AG04450 (cell line): ENCODE data around the gene BNIP5. TPM values are rescaled to one million over a fixed set of nuclear protein-coding genes. Genes with fewer than 3 reads are reported as not detected.

ENCODE experiments used
- CTCF ChIA-PET: fragments of 300-600, 350-600 bp; formaldehyde crosslinking; extraction: SDS; loops from one replicate; lab custom pipeline; 2022; ENCODE audit warnings: antibody characterized with exemption, inconsistent platforms; lab: Charles Lee
- POLR2A ChIA-PET: fragments of 350-600 bp; formaldehyde crosslinking; extraction: SDS; loops from one replicate; lab custom pipeline; 2021; ENCODE audit warnings: antibody characterized with exemption, inconsistent platforms; lab: Yijun Ruan, JAX
- DNase-seq: peaks from one replicate; pipeline ENCODE4 v3.0.0-alpha.2; 2011; ENCODE audit warnings: low read depth, low spot score
- H3K27ac ChIP-seq: one replicate; pipeline ENCODE4 v1.5.1; 2012; ENCODE audit warnings: low read depth, low read length, control low read depth
- H3K27me3 ChIP-seq: one replicate; pipeline ENCODE4 v1.6.0; 2012; ENCODE audit warnings: low read length; ENCODE audit not compliant: control insufficient read depth, insufficient read depth
- H3K4me3 ChIP-seq: 2 replicates; pipeline ENCODE4 v1.5.1; 2011; ENCODE audit warnings: mild to moderate bottlenecking, low read depth, low read length, control low read depth
- H3K9me3 ChIP-seq: 2 replicates; pipeline ENCODE4 v1.5.1; 2012; ENCODE audit warnings: low read length; ENCODE audit not compliant: control insufficient read depth, insufficient read depth
- polyA plus RNA-seq: library from polyadenylated mRNA; depleted of rRNA; stranded (reverse); fragments of >200 nt; gene quantifications from 2 replicates; pipeline ENCODE4 v1.2.3, GENCODE V29; 2011
- TF ChIP-seq, protein P1 (sequence below): IDR thresholded peaks from 2 replicates; pipeline ENCODE4 v1.5.1; 2011; ENCODE audit warnings: low read depth, low read length, control low read depth, inconsistent platforms

Gene BNIP5
- polyA plus RNA-seq, 1 experiment, result not detected

DNA sequence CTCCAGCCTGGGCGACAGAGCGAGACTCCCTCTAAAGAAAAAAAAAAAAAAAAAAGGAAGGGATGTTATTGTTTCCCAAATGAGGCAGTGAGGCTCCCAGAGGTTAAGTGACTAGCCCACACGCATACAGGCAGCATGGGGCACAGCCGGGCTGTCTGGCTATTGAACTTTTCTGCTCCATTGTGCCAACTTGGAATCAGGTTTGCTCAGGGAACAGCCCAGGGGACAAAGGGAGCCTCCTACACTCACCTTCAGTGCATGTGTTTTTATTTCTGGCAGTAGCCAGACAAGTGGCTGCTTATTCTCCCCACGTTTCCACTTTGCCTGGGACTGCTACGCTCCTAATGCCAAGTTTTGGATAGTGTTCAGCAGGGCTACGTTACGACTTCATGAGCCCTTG, 40.1 kb upstream of the BNIP5 start:
- TF ChIP-seq, protein P1, sequence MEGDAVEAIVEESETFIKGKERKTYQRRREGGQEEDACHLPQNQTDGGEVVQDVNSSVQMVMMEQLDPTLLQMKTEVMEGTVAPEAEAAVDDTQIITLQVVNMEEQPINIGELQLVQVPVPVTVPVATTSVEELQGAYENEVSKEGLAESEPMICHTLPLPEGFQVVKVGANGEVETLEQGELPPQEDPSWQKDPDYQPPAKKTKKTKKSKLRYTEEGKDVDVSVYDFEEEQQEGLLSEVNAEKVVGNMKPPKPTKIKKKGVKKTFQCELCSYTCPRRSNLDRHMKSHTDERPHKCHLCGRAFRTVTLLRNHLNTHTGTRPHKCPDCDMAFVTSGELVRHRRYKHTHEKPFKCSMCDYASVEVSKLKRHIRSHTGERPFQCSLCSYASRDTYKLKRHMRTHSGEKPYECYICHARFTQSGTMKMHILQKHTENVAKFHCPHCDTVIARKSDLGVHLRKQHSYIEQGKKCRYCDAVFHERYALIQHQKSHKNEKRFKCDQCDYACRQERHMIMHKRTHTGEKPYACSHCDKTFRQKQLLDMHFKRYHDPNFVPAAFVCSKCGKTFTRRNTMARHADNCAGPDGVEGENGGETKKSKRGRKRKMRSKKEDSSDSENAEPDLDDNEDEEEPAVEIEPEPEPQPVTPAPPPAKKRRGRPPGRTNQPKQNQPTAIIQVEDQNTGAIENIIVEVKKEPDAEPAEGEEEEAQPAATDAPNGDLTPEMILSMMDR, result no peak
- Histone ChIP-seq H3K27me3 (peaks cover 50% of the 10 kb centered on the region), H3K4me3 (no peak overlapping the region), H3K27ac (no peak overlapping the region), H3K9me3 (no peaks in the 10 kb centered on the region)
- POLR2A ChIA-PET, result no interaction called here
- CTCF ChIA-PET, result no interaction called here
- DNase-seq, result no peak

- Histone ChIP-seq H3K9me3 (no peaks in the 10 kb centered on the region; the same call in 1 of the 2 replicates), H3K27ac (no peak overlapping the region), H3K4me3 (no peak overlapping the region), H3K27me3 (peaks cover 50% of the 10 kb centered on the region)
- TF ChIP-seq, protein P1, result no peak
- CTCF ChIA-PET, result no interaction called here
- DNase-seq, result no peak
- POLR2A ChIA-PET, result no interaction called here
These were observed 39.5 kb upstream of the BNIP5 start for GRCh38 chr6:36376183-36376582.

- H3K27me3 ChIP-seq, result peaks cover 46% of the 10 kb centered on the region
- ChIA-PET POLR2A (no interaction called here), CTCF (no interaction called here)
- TF ChIP-seq, protein P1, result no peak
- no peaks in the 10 kb centered on the region; the same call in 1 of the 2 replicates for H3K9me3 ChIP-seq
- no peak overlapping the region for H3K4me3 ChIP-seq
- DNase-seq, result no peak
- H3K27ac ChIP-seq, result no peak overlapping the region
These were observed 39.0 kb upstream of the BNIP5 start for GRCh38 chr6:36375644-36376155.

DNA sequence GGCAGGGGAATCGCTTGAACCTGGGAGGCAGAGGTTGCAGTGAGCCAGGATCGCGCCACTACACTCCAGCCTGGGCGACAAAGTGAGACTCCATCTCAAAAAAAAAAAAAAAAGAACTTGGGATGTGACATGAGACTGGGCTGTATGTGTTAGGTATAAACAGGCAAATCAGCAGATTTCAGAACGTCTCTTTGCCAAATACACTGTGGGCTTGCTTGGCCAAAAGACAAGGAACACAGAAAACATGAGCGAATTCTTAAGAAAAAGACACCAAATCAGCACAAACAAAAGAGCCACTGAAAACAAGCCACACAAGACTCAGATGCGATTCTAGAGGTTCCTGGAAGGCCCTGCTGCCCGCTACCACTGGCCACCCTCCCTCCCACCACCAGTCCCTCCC, 38.3 kb upstream of the BNIP5 start:
- Histone ChIP-seq H3K27me3 (peaks cover 41% of the 10 kb centered on the region), H3K4me3 (no peak overlapping the region), H3K27ac (no peak overlapping the region), H3K9me3 (no peaks in the 10 kb centered on the region; the same call in 1 of the 2 replicates)
- CTCF ChIA-PET, result no interaction called here
- TF ChIP-seq, protein P1, result no peak
- POLR2A ChIA-PET, result no interaction called here
- DNase-seq, result no peak

- no peaks in the 10 kb centered on the region; the same call in 1 of the 2 replicates for H3K9me3 ChIP-seq
- no peak for DNase-seq
- CTCF ChIA-PET, result interaction anchor here (1.0 to 1.5 kb wide), 2 partner anchors 12 to 14 kb away, joined by 3 to 4 read pairs; no protein-coding TSS in a partner anchor
- peaks cover 41% of the 10 kb centered on the region for H3K27me3 ChIP-seq
- TF ChIP-seq, protein P1, result no peak
- H3K27ac ChIP-seq, result no peak overlapping the region
- no peak overlapping the region for H3K4me3 ChIP-seq
- POLR2A ChIA-PET, result no interaction called here
These were observed 37.5 kb upstream of the BNIP5 start for GRCh38 chr6:36374194-36374593.
